ENCODE measurements around the gene TEC.
"Not testable (repeated sequence)": the region's sequence is repeated elsewhere in the genome, so short reads cannot be mapped to it uniquely, and the experiment has no call there.

The TEC gene

DNA sequence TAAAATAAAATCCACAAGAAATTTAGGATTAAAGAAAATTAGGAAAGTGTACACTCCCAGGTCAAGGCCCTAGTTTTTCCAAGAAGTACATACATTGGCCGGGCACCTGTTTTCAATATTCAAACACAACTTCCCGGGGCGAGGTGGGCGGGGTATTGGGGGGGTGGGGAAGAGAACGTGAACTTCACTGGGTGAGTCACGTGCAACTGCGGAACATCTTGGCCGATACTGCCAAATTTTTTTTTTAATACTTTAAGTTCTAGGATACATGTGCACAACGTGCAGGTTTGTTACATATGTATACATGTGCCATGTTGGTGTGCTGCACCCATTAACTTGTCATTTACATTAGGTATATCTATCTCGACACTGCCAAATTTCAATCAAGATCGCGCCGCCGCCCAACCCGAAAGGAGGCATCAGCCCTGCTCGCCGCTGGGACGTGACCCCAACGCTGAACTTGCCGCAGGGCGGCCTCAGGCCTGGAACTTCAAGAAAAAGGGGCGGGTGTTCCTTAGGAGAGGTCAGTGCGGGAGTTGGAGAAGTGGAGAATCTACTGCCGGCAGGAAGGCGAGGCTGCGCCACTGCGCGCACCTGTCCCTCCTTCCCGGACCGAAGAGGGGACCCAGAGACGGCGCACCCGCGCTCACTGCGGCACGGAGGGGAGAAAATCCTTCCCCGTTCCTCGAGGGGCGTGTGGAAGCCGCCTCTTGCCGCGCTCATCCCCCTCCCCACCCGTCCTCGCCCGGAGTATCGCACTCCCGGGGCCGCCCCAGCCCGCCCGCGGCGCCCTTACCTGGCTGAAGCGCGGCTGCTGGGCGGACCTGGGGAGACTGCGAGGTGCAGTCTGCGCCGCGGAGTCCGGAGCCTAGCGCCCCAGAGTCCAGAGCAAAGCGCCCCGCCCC lies at the start of gene TEC:
Gene TEC (minus strand): TSS at position 883 of the 905 bp plus-strand sequence. CDS start 41,224 bp downstream, outside the sequence.
- DNase-seq = peak; percentile 63

DNA sequence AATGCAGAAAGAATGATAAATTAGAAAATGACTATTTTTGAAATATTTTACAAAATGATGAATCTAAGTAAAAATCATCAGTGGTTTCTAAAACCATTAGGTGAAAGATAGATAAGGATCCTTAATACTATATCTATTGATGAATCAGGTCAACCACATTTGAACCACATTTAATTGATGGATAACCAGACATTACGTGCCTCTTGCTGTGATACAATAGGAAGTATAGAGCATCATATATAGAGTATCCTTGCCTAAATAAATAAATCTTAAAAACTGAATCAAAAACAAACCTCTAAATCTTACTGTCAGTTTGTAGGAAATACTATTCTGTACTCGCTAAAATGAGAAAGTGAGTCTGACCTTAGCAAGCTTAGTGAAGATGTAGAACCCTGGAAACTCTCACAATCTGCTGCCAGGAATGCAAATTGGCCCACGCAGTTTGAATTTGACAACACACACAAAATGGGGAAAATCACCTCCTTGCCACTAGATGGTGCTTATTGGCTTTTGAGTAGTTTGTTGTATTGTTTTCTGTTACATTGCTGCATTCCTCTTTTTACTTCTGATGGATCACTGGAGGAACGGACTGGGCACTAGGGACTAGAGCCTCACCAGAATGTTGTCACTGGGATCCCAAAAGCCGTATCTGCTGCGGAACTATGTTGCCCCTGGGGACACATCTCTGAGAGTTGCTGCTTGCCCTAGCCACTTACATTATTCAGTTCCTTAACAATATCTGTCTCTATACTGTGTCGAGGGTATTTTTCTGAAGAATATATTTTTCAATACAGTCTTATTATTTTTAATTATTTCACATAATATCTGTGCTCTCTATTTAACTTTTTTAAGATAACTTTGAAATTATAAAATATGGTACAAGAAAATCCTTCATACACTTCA lies 46.3 kb upstream of the TEC start:
- DNase-seq = peak; percentile 21

DNA sequence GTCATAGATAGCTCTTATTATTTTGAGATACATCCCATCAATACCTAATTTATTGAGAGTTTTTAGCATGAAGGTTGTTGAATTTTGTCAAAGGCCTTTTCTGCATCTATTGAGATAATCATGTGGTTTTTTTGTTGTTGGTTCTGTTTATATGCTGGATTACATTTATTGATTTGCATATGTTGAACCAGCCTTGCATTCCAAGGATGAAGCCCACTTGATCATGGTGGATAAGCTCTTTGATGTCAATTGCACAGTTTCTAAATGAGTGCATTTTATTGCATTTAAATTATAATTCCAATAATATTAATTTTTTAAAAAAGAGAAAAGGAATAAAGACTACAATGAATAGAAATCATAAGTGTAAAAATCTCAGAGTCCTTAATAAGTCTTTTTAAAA lies 45.1 kb upstream of the TEC start:
- DNase-seq = not testable (repeated sequence)

DNA sequence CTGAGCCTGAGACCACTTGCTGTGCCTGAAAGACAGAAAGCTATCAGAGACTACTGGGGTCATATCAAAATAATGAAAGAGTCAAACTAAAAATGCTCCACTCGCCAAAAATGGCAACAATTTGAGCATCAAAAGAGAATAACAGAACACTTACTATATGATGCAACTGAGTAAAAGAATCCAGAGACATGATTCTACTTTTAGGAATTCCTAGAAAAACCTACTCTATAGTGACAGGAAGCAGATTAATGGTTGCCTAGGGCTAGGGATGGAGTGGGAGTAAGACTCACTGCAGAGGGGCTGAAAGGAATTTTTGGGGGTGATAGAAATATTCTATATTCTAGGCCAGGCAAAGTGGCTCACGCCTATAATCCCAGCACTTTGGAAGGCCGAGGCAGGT lies 42.3 kb upstream of the TEC start:
- DNase-seq = no peak

DNA sequence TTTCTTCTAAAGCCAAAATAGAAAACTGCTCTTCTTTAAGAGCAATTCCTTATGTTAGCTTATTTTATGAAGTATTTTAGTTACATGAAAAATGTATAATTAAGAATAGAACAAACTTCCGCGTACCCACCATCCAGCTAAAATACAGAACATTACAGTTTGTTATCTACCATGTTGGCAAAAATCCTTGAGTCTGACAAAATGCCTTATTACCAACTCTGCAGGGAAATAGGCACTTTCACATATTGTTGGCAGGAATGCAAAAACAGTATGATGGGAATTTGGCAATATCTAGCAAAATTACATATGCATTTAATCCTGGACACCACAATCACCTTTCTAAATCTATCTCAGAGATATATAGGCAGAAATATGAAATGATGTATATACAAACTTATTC lies 39.3 kb upstream of the TEC start:
- DNase-seq = no peak

DNA sequence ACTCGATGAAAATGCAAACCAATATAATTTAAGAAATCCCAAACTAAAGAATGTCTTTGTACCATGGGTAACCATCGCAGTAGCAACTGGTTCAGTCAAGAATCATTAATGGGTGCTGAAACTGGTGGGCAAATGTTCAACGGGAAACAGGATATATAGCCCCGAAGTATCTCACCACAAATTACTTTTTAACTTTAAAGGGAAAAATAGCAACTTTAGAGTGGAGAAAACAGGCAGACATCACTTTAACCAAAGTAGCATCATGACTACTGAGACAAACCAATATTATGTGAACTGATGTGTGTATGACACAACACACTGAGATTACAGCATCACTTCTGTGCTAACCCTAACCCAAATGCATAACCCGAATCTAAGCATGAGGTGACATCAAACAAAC lies 37.9 kb upstream of the TEC start:
- no peak for DNase-seq

DNA sequence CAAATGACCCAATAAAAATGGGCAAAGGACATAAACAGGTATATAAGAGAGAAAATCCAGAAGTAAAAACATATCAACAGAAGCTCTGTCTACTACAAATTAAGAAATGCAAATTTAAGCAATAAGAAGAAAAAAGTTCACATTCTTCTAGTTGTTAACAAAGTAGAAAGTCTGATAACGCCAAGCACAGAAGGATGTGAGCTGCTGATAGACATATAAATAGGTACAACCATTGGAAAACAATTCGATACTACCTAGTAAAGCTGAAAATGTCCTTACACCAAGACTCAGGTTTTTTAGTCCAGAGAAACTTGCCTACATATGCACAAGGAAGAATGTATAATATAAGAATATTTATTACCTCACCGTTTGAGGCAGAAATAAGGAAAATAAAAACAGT lies 35.9 kb upstream of the TEC start:
- no peak for DNase-seq

DNA sequence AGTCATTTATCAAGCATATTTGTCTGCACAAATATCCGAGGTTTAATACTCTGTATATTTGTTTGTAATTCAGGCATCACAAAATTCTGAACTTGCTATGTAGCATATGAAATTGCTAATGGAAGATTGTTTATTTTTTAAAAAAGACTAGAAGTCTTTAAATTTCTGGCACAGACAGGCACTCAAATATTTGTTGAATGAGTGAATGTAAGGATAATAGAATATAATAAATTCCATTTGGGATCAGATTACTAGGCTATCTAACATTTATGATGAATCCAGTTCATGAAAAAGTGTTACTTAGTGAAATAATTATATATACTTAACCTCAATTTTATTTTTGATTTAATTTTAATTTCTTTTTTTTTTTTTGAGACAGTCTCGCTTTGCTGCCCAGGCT lies 30.4 kb upstream of the TEC start:
- DNase-seq = no peak

DNA sequence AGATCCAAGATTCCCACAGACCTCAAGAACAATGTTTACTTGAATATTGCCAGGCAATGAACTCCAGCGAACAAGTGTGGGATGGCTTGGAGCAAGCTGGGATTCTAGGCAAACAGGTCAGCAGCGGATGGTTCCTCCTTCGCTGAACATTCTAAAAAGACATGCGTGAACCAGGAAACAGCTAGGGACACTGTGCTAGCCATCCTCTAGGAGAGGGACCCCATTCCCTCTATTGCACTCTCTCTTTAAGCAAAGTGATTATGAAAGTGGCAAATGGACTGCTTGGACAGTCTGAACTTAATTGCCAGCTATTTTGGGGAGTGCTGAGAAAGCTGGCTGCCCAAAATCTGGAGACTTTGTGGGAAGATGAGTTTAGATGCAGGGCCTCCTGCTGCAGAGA lies 29.9 kb upstream of the TEC start:
- DNase-seq = no peak

DNA sequence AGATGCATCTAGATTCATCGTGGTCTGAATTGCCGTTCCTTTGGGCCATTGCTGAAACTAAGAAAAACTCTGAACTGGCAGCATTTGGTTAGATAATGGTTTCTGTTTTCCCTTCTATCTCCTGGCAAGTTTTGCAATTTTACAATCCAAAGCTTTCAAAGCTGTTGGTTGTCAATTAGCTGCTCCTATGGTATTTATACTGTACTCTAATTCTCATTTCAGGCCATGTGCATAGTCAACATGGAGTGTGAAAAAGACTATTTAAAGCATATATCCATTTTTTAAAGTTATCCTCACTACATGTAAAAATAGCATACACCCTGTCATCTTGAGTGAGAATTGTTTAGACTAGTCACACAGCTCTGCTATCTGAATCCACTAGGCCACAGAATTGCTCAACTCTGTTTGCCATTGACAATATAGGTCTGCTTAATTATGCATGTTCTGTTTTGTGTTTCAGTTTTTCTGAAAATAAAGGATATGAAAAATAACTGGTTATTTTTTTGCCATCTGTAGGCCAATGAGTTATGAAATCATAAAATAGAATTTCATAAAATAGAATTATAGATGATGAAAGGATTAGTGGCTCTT lies 27.7 kb upstream of the TEC start:
- DNase-seq = no peak

DNA sequence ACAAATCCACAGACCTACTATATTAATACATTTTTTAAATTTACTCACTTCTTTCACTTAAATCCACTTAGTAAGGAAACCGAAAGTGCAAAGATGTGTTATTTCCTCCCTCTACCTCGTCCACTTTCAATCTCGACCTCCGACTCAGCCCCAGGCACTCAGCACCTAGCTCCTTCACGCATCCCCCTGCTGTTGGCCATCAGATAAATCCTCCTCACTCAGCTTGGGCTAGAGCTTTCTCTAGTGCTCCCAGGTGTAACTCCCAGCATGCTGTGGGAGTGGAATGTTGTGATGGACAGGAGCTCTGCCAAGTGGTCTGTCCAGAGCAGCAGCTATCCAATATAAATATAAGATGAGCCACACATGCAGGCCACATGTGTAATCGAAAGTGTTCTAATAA lies 26.7 kb upstream of the TEC start:
- DNase-seq = peak; percentile 8

DNA sequence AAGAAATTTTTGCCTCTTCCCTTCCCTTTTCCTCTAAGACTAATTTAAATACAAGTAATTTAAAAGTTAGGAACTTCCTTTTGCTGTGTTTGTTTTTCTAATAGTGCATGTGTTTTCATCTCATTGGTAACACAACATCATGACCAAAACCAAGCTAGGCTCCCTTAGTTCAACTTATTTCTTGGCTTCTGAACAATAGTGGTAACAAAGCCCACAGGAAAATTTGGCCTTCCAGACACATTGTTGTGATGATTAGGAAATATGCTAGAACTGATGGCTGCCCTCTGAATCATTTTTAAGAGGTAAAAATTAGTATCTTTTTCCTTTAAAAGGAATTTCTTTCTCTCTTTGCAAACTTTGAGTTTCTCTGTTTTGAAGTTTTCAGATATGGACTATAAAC lies 25.5 kb upstream of the TEC start:
- no peak for DNase-seq

DNA sequence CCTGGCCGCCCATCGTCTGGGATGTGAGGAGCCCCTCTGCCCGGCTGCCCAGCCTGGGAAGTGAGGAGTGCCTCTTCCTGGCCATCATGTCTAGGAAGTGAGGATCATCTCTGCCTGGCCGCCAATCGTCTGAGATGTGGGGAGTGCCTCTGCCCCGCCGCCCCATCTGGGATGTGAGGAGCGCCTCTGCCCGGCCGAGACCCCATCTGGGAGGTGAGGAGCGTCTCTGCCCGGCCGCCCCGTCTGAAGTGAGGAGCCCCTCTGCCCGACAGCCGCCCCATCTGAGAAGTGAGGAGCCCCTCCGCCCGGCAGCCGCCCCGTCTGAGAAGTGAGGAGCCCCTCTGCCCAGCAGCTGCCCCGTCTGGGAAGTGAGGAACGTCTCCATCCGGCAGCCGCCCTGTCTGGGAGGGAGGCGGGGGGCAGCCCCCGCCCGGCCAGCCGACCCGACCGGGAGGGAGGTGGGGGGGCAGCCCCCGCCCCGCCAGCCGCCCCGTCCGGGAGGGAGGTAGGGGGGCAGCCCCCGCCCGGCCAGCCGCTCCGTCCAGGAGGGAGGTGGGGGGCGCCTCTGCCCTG lies 22.7 kb upstream of the TEC start:
- not testable (repeated sequence) for DNase-seq

DNA sequence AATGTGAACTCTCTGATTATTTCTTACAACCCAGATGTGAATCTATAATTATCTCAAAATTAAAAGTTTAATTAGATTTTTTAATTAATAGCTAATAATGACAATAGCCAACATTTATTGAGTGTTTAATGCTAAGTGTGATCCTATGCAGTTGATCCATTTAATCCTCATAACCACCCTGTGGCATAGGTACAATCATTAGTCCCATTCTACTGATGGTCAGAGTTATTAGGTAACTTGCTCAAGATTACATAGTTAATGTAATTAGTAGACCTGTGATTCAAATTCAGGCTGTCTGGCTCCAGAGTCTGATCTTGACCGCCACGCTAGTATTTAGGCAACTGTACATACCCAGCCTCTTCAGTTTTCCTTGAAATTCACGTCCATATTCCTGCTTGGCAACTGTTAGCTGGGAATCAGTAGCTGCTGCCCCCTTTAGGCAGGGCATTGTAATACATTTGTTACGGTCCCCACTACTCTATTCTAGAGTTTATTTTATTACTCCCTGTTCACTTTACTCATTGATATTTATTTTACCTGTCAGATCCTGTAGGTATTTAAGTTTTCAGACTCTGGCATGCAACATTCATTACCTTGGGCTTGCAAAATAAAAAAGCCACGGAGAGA lies 20.6 kb upstream of the TEC start:
- peak; percentile 32 for DNase-seq

DNA sequence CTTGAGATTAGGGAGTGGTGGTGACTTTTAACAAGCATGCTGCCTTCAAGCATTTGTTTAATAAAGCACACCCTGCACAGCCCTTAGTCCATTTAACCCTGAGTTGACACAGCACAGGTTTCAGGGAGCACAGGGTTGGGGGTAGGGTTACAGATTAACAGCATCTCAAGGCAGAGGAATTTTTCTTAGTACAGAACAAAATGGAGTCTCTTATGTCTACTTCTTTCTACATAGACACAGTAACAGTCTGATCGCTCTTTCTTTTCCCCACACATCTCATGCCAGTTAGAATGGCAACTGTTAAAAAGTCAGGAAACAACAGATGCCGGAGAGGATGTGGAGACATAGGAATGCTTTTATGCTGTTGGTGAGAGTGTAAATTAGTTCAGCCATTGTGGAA lies 16.4 kb upstream of the TEC start:
- not testable (repeated sequence) for DNase-seq

DNA sequence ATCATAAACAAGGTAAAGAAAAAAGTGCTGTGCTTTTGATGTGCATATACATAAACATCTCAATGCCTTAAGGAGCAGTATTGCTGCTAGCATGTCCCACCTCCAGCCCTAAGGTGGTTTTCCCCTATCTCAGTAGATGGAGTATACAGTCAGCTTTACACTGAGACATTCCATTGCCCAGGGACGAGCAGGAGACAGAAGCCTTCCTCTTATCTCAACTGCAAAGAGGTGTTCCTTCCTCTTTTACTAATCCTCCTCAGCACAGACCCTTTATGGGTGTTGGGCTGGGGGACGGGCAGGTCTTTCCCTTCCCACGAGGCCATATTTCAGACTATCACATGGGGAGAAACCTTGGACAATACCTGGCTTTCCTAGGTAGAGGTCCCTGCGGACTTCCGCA lies 16.0 kb upstream of the TEC start:
- DNase-seq = not testable (repeated sequence)

DNA sequence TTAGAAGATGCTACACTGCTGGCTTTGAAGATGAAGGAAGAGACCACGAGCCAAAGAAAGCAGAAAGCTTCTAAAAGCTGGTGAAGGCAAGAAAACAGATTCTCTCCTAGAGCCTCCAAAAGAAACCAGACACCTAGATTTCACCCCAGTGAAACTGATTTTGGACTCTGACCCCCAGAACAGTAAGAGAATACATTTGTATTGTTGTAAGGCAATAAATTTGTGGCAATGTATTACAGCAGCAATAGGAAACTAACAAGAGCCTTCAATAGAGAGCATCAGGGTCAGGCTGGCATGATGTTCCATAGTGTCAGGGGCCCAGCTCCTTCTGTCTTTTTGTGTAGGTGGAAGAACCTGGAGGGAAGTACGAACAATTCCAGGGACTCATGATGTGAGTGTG lies 6.0 kb upstream of the TEC start:
- DNase-seq = no peak

DNA sequence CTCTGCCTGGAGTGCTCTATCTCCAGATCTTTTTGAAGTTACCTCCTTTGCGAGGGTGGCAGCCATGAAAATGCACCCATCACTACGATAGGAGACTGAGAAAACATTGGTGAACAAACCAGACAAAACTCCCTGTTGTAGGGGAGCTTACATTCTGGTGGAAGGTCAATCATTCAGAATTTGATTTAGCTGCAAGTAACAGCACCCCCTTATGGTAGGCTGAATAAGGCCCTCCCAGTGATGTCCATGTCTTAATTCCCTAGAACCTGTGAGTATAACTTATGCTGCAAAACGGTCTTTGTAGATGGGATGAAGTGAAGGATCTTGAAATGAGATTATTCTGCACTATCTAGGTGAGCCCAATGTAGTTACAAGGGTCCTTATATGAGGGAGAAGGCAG lies 5.6 kb upstream of the TEC start:
- DNase-seq = no peak

DNA sequence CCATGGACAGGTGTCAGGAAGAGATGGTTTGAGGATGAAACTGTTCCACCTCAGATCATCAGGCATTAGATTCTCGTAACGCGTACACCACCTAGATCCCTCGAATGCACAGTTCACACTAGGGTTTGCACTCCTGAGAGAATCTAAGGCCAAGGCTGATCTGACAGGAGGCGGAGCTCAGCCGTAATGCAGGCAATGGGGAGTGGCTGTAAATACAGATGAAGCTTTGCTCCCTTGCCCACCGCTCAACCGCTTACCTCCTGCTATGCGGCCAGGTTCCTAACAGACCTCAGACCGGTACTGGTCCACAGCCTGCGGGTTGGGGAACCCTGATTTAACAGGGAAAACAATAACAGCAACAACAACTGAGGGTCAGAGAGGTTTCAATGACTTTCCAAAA lies 2.0 kb upstream of the TEC start:
- DNase-seq = no peak

DNA sequence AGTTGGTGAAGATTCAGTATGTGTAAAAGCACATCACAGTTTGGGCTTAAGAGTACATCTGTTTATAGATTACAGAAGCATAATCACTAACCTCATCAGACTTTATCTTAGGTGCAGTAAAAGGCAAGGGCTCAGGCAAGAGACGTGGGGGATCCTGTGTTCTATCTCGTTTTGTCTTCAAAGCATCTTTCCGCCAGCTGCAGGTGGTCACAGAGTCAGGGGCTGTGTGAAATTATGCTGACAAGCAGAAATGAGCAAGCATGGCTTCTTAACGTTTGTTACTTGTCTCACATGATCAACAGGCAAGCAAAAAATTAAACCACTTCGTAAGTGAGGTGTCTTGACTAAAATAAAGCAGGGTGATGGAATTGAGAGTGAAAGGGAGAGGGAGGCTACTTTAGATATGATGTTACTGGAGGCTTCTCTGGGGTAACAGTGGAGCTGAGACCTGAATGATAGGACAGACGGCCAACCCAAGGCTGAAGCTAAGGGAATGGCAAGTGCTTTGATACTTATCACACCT lies 1.4 kb upstream of the TEC start:
- DNase-seq = no peak

DNA sequence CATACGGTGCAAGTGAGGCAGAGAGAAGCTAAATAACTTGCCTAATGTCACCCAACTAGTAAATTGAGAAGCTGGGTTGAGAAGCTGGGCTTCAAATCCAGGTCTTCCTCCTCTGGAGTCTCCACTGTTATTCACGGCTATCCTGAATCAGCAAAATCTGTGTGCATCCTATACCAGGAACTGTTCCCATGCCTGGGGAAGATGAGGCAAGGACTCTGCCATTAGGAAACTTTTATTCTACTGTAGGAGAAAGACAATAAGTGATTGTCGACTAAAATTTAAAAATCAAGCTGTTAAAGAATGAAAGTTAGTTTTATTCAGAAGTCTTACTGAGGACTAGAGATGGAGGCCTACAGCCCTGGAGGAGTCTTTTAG lies 872 bp upstream of the TEC start:
- no peak for DNase-seq

DNA sequence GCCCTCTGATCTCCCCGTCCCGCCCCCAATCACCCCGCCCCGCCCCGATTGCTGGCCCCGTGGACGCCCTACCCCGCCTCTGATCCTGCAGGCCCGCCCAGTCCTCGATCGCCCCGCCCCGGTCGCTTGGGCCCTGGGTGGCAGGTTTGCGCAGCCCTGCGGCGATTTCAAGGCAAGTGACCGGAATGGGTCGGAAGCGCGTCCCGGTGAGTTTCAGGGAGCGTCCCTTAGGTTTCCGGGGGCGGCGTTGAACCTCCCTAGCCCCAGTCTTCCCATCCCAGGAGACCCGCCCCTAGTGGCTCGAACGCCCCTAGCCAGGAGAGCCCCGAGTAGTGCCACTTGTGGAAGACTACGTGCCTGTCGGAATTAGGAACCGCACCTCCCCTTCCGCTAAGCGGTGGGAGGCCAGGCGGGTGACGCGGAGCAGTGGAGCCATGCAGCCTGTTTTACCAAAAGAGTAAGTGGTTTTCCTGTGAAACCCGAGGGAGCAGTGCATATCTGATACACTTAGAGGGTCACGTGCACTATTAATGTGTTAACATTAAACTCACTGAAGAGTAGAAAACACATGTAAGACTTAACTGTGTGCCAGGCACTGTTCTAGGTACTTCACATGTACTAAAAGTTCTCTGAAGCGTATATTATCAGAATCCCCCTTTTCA lies 354 bp upstream of the TEC start:
- peak; percentile 96 for DNase-seq

All from stimulated activated CD4-positive, alpha-beta T cell treated with anti-CD3 and anti-CD28 coated beads, Interleukin-15, amount 100 ng/mL, for 24 hours (primary cell).